ENCODE data around the gene SLC7A11.

The SLC7A11 gene

GRCh38 chr4:138200236-138200590 is 41.9 kb downstream of the SLC7A11 start:
- ChIA-PET CTCF (interaction anchor here (0.7 kb wide), 1 partner anchor 735 kb away, joined by 3 read pairs; no protein-coding TSS in a partner anchor), POLR2A (no interaction called here)
- no peak for DNase-seq (ENCODE audit: extremely low spot score)
- TF ChIP-seq HDGF (IDR thresholded peaks at IDR 0.05; ENCODE audit: borderline replicate concordance), result no peak
- TF ChIP-seq PKNOX1 (IDR thresholded peaks at IDR 0.05), result no peak
- no peak for TF ChIP-seq ARNT (IDR thresholded peaks at IDR 0.05)
- no peak for TF ChIP-seq ZNF384 (IDR thresholded peaks at IDR 0.05)
- no peak for TF ChIP-seq TARDBP (IDR thresholded peaks at IDR 0.05)
- TF ChIP-seq BHLHE40 (IDR thresholded peaks at IDR 0.05; ENCODE audit: borderline replicate concordance), result no peak
- no peak for TF ChIP-seq FOXM1 (IDR thresholded peaks at IDR 0.05; ENCODE audit: borderline replicate concordance)
- no peak for TF ChIP-seq FOXA1 (IDR thresholded peaks at IDR 0.05)
- TF ChIP-seq SP1 (IDR thresholded peaks at IDR 0.05), result no peak
- TF ChIP-seq SUZ12 (IDR thresholded peaks at IDR 0.05), result no peak
- no peak for TF ChIP-seq FOXK2 (IDR thresholded peaks at IDR 0.05)
- TF ChIP-seq CTBP1 (IDR thresholded peaks at IDR 0.05; ENCODE audit: borderline replicate concordance), result no peak
- no peak for TF ChIP-seq NFRKB (IDR thresholded peaks at IDR 0.05)

GRCh38 chr4:138199568-138200235 is 42.4 kb downstream of the SLC7A11 start:
- TF ChIP-seq BHLHE40 (IDR thresholded peaks at IDR 0.05; ENCODE audit: borderline replicate concordance) (no peak), HDGF (IDR thresholded peaks at IDR 0.05; ENCODE audit: borderline replicate concordance) (no peak), FOXM1 (IDR thresholded peaks at IDR 0.05; ENCODE audit: borderline replicate concordance) (no peak), CTBP1 (IDR thresholded peaks at IDR 0.05; ENCODE audit: borderline replicate concordance) (no peak), ZNF384 (IDR thresholded peaks at IDR 0.05) (no peak), ELF4 (IDR thresholded peaks at IDR 0.05) (no peak)
- POLR2A ChIA-PET, result no interaction called here
- CTCF ChIA-PET, result interaction anchor here (0.7 kb wide), 1 partner anchor 735 kb away, joined by 3 read pairs; no protein-coding TSS in a partner anchor
- DNase-seq (ENCODE audit: extremely low spot score), result no peak

GRCh38 chr4:138196153-138196552 is 46.0 kb downstream of the SLC7A11 start:
- CTCF ChIA-PET, result interaction anchor here (0.6 kb wide), 1 partner anchor 51 kb away, joined by 3 read pairs; no protein-coding TSS in a partner anchor
- DNase-seq (ENCODE audit: extremely low spot score), result no peak
- no peak for TF ChIP-seq NFRKB (IDR thresholded peaks at IDR 0.05)
- TF ChIP-seq ZNF384 (IDR thresholded peaks at IDR 0.05), result no peak
- TF ChIP-seq FOXM1 (IDR thresholded peaks at IDR 0.05; ENCODE audit: borderline replicate concordance), result no peak
- TF ChIP-seq FOXA1 (IDR thresholded peaks at IDR 0.05), result no peak
- TF ChIP-seq CTBP1 (IDR thresholded peaks at IDR 0.05; ENCODE audit: borderline replicate concordance), result no peak
- no peak for TF ChIP-seq ARNT (IDR thresholded peaks at IDR 0.05)
- no peak for TF ChIP-seq L3MBTL2 (conservative IDR thresholded peaks at IDR 0.05)
- TF ChIP-seq HDGF (IDR thresholded peaks at IDR 0.05; ENCODE audit: borderline replicate concordance), result no peak
- TF ChIP-seq SP1 (IDR thresholded peaks at IDR 0.05), result no peak
- no peak for TF ChIP-seq FOXK2 (IDR thresholded peaks at IDR 0.05)
- no peak for TF ChIP-seq ELF4 (IDR thresholded peaks at IDR 0.05)
- TF ChIP-seq SUZ12 (IDR thresholded peaks at IDR 0.05), result no peak
- no peak for TF ChIP-seq TARDBP (IDR thresholded peaks at IDR 0.05)
- TF ChIP-seq BHLHE40 (IDR thresholded peaks at IDR 0.05; ENCODE audit: borderline replicate concordance), result no peak
- TF ChIP-seq PKNOX1 (IDR thresholded peaks at IDR 0.05), result no peak
- TF ChIP-seq LEF1 (IDR thresholded peaks at IDR 0.05; ENCODE audit: borderline replicate concordance), result no peak
- POLR2A ChIA-PET, result no interaction called here

- CTCF ChIA-PET, result no interaction called here
- POLR2A ChIA-PET, result no interaction called here
- no peak for TF ChIP-seq SUZ12 (IDR thresholded peaks at IDR 0.05)
- no peak for TF ChIP-seq ZNF384 (IDR thresholded peaks at IDR 0.05)
- TF ChIP-seq LEF1 (IDR thresholded peaks at IDR 0.05; ENCODE audit: borderline replicate concordance), result no peak
- TF ChIP-seq CTBP1 (IDR thresholded peaks at IDR 0.05; ENCODE audit: borderline replicate concordance), result no peak
- no peak for TF ChIP-seq FOXM1 (IDR thresholded peaks at IDR 0.05; ENCODE audit: borderline replicate concordance)
- TF ChIP-seq SP1 (IDR thresholded peaks at IDR 0.05), result no peak
- no peak for TF ChIP-seq BHLHE40 (IDR thresholded peaks at IDR 0.05; ENCODE audit: borderline replicate concordance)
- no peak for TF ChIP-seq HDGF (IDR thresholded peaks at IDR 0.05; ENCODE audit: borderline replicate concordance)
- no peak for TF ChIP-seq ARNT (IDR thresholded peaks at IDR 0.05)
- no peak for DNase-seq (ENCODE audit: extremely low spot score)
Measured at GRCh38 chr4:138193963-138194362, 48.2 kb downstream of the SLC7A11 start.

- TF ChIP-seq L3MBTL2 (conservative IDR thresholded peaks at IDR 0.05), result no peak
- no peak for TF ChIP-seq HDGF (IDR thresholded peaks at IDR 0.05; ENCODE audit: borderline replicate concordance)
- TF ChIP-seq LEF1 (IDR thresholded peaks at IDR 0.05; ENCODE audit: borderline replicate concordance), result no peak
- no peak for TF ChIP-seq TARDBP (IDR thresholded peaks at IDR 0.05)
- no peak for TF ChIP-seq SP1 (IDR thresholded peaks at IDR 0.05)
- no peak for TF ChIP-seq CTBP1 (IDR thresholded peaks at IDR 0.05; ENCODE audit: borderline replicate concordance)
- TF ChIP-seq FOXA1 (IDR thresholded peaks at IDR 0.05), result no peak
- TF ChIP-seq PKNOX1 (IDR thresholded peaks at IDR 0.05), result no peak
- TF ChIP-seq ARNT (IDR thresholded peaks at IDR 0.05), result no peak
- no peak for TF ChIP-seq BHLHE40 (IDR thresholded peaks at IDR 0.05; ENCODE audit: borderline replicate concordance)
- no peak for TF ChIP-seq ZNF384 (IDR thresholded peaks at IDR 0.05)
- TF ChIP-seq FOXK2 (IDR thresholded peaks at IDR 0.05), result no peak
- no peak for TF ChIP-seq NFRKB (IDR thresholded peaks at IDR 0.05)
- TF ChIP-seq FOXM1 (IDR thresholded peaks at IDR 0.05; ENCODE audit: borderline replicate concordance), result no peak
- TF ChIP-seq SUZ12 (IDR thresholded peaks at IDR 0.05), result no peak
- TF ChIP-seq ELF4 (IDR thresholded peaks at IDR 0.05), result no peak
- DNase-seq (ENCODE audit: extremely low spot score), result no peak
- POLR2A ChIA-PET, result no interaction called here
- CTCF ChIA-PET, result no interaction called here
Measured at GRCh38 chr4:138192113-138192512, 50.0 kb downstream of the SLC7A11 start.

GRCh38 chr4:138190452-138190858 is 51.7 kb downstream of the SLC7A11 start:
- no peak for DNase-seq (ENCODE audit: extremely low spot score)
- POLR2A ChIA-PET, result no interaction called here
- no peak for TF ChIP-seq ELF4 (IDR thresholded peaks at IDR 0.05)
- TF ChIP-seq L3MBTL2 (conservative IDR thresholded peaks at IDR 0.05), result no peak
- TF ChIP-seq FOXA1 (IDR thresholded peaks at IDR 0.05), result no peak
- no peak for TF ChIP-seq SP1 (IDR thresholded peaks at IDR 0.05)
- no peak for TF ChIP-seq TARDBP (IDR thresholded peaks at IDR 0.05)
- TF ChIP-seq LEF1 (IDR thresholded peaks at IDR 0.05; ENCODE audit: borderline replicate concordance), result no peak
- no peak for TF ChIP-seq BHLHE40 (IDR thresholded peaks at IDR 0.05; ENCODE audit: borderline replicate concordance)
- TF ChIP-seq CTBP1 (IDR thresholded peaks at IDR 0.05; ENCODE audit: borderline replicate concordance), result no peak
- no peak for TF ChIP-seq ARNT (IDR thresholded peaks at IDR 0.05)
- no peak for TF ChIP-seq FOXM1 (IDR thresholded peaks at IDR 0.05; ENCODE audit: borderline replicate concordance)
- no peak for TF ChIP-seq ZNF384 (IDR thresholded peaks at IDR 0.05)
- CTCF ChIA-PET, result interaction anchor here (0.6 to 1.0 kb wide), 2 partner anchors 23 to 490 kb away, joined by 3 to 4 read pairs; no protein-coding TSS in a partner anchor
